Measurements from ENCODE around the gene KCNJ9. TPM values are rescaled to one million over a fixed set of nuclear protein-coding genes. Genes with fewer than 3 reads are reported as not detected.

The KCNJ9 gene
- total RNA-seq, 2 experiments from 2014 or later: not detected

DNA sequence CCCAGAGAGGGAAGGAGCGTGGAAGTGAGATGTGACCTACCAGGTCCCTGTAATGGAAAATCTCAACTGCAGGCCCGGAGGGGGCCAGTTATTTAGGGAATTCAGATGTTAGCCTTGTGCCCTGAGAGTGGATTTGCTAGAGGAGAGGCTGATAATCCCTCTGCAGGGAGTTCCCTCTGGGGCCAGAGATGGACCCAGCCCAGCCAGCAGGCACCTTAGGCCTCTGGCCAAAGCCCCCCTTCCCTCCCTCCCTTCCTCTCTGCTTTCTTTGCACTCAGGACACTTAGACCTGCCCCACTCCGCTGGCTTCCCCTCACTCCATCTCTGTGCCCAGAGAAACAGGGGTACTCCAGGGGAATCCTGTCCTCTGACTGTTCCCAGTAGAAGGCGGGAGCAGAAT, 32.7 kb downstream of the KCNJ9 start:
- no peaks in the 10 kb centered on the region for H3K36me3 Mint-ChIP-seq (ENCODE audit: low read depth)
- TF ChIP-seq, protein P1, sequence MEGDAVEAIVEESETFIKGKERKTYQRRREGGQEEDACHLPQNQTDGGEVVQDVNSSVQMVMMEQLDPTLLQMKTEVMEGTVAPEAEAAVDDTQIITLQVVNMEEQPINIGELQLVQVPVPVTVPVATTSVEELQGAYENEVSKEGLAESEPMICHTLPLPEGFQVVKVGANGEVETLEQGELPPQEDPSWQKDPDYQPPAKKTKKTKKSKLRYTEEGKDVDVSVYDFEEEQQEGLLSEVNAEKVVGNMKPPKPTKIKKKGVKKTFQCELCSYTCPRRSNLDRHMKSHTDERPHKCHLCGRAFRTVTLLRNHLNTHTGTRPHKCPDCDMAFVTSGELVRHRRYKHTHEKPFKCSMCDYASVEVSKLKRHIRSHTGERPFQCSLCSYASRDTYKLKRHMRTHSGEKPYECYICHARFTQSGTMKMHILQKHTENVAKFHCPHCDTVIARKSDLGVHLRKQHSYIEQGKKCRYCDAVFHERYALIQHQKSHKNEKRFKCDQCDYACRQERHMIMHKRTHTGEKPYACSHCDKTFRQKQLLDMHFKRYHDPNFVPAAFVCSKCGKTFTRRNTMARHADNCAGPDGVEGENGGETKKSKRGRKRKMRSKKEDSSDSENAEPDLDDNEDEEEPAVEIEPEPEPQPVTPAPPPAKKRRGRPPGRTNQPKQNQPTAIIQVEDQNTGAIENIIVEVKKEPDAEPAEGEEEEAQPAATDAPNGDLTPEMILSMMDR (IDR thresholded peaks at IDR 0.05): no peak
- peaks cover 10% of the 10 kb centered on the region for H3K27me3 Mint-ChIP-seq
- DNase-seq (no peak), ATAC-seq (no peak)
- intact Hi-C loops (cut with micrococcal nuclease): no loop called here
- H3K9me3 Mint-ChIP-seq: no peaks in the 10 kb centered on the region
- no peak overlapping the region for H3K27ac Mint-ChIP-seq
- H3K4me3 Mint-ChIP-seq: no peak overlapping the region
- CTCF ChIA-PET: no interaction called here
- POLR2A ChIA-PET: interaction anchor here (1.0 kb wide), 1 partner anchor 10 kb away, joined by 3 read pairs; no protein-coding TSS in a partner anchor
- H3K4me1 Mint-ChIP-seq (ENCODE audit: low read depth): peaks cover under 1% of the 10 kb centered on the region

DNA sequence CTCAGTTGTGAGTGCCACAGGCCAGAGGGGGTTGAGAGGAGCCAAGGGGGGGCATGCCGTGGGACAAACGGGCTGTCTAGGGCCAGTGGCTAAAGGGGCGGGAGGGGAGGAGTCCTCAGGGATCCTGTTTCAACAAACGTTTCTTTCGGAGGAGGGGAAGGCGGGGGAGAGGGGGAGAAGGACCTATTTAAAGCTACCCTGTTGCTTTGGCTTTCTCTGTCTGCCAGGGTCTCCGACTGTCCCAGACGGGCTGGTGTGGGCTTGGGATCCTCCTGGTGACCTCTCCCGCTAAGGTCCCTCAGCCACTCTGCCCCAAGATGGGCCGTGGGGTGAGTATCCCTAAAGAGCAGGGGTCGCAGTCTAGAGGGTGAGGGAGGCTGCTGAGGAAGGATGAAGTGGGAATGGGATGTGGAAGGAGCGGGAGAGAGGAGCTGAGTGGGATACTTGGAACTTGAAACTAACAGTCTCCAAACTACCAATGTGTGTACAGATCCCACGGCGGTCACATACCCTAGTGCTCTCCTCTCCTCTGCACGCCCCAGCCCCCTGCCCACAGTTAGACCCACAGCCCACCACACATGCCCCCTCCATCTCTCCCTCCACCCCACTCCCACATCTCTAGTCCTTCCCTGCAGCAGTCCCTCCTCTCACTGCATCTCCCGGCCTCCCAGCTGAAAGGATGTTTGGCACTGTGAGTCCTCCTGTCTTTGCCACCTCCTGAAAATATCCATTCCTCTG, 34.4 kb downstream of the KCNJ9 start, which contains the start of gene ATP1A2:
TSS of gene ATP1A2 (plus strand) at position 215 of the 738 bp plus-strand sequence. CDS start at position 318, 103 bp downstream.
- DNase-seq (no peak), ATAC-seq (no peak)
- TF ChIP-seq, protein P1 (IDR thresholded peaks at IDR 0.05): no peak
- peaks cover 9% of the 10 kb centered on the region for H3K27me3 Mint-ChIP-seq
- no peaks in the 10 kb centered on the region for H3K4me1 Mint-ChIP-seq (ENCODE audit: low read depth)
- intact Hi-C loops (cut with micrococcal nuclease): no loop called here
- CTCF ChIA-PET: interaction anchor here (1.3 kb wide), 1 partner anchor 37 kb away, joined by 3 read pairs; no protein-coding TSS in a partner anchor
- H3K4me3 Mint-ChIP-seq: no peak within 1 kb of the TSS
- no peaks in the 10 kb centered on the region for H3K36me3 Mint-ChIP-seq (ENCODE audit: low read depth)
- no peak within 1 kb of the TSS for H3K27ac Mint-ChIP-seq
- H3K9me3 Mint-ChIP-seq: no peaks in the 10 kb centered on the region
- POLR2A ChIA-PET: interaction anchor here (0.7 kb wide), 1 partner anchor 13 kb away, joined by 3 read pairs; no protein-coding TSS in a partner anchor

DNA sequence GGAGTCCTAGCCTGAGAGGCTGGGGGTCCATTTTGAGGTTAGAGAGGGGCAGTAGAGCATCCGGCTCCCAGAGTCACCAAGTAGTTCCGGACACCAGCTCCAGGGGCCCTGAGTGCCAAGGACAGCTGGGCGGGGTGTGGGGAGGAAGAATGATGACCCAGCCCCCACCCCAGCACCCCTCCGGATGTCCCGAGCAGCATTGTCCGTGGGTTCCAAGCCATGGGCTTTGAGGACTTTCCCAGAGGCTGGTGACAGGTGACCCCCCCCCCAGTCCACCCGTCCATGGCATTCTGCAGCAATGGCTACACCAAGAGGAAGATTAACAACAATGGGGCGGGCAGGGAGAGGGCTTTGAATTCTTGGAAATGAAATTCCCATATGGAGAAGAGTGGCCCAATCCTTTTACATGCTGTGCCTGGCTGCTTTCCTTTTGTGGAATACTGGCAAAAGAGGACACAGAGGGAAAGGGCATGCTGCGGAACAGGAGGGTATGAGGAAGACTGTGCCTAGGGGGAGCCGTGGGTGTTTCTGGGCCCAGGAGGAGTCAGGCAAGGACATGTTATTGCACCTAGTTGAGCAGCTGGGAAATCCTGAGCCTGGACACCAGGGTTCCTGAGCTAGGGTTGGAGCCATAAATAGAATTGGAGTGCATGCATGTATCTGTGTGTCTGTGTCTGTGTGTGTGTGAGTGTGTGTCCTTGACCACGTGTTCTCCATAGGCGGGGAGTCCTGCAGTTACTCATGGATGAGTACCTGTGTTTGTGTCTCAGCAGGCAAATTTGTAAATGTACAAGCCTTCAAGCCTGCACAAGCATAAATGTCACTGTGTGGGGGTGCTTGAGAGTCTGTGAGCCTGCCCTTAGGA, 35.2 kb downstream of the KCNJ9 start:
- DNase-seq: no peak
- H3K9me3 Mint-ChIP-seq: no peaks in the 10 kb centered on the region
- no peak overlapping the region for H3K4me3 Mint-ChIP-seq
- POLR2A ChIA-PET: interaction anchor here (0.7 to 1.2 kb wide), 2 partner anchors 9 to 14 kb away, joined by 3 read pairs; no protein-coding TSS in a partner anchor
- no peak for ATAC-seq
- intact Hi-C loops (cut with micrococcal nuclease): no loop called here
- H3K27ac Mint-ChIP-seq: no peak overlapping the region
- peaks cover 9% of the 10 kb centered on the region for H3K27me3 Mint-ChIP-seq
- H3K36me3 Mint-ChIP-seq (ENCODE audit: low read depth): no peaks in the 10 kb centered on the region
- TF ChIP-seq, protein P1 (IDR thresholded peaks at IDR 0.05): no peak
- H3K4me1 Mint-ChIP-seq (ENCODE audit: low read depth): no peaks in the 10 kb centered on the region
- CTCF ChIA-PET: interaction anchor here (1.3 kb wide), 1 partner anchor 38 kb away, joined by 3 read pairs; no protein-coding TSS in a partner anchor

DNA sequence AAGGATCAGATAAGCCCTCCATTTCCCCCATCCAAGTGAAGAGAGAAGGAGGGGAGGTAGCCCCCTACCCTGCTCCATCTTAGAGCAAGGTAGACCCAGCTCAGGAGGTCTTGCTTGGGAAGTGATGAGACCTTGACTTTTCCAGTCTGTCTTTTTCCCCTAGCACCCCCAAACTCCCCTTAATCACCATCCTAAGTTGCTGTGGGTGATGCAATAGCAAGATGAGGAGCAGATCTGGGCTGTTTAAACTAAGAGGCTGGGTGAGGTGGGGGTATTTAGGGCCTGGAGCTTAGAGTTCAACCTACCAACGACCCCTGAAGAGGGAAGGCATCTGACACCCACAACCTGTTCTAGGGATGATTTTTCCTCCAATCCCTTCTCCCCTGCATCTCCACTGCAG, 36.0 kb downstream of the KCNJ9 start:
- DNase-seq (no peak), ATAC-seq (no peak)
- TF ChIP-seq, protein P1 (IDR thresholded peaks at IDR 0.05): no peak
- Mint-ChIP-seq H3K4me1 (ENCODE audit: low read depth) (no peaks in the 10 kb centered on the region), H3K4me3 (no peak overlapping the region), H3K27ac (no peak overlapping the region), H3K27me3 (peaks cover 9% of the 10 kb centered on the region), H3K9me3 (no peaks in the 10 kb centered on the region), H3K36me3 (ENCODE audit: low read depth) (no peaks in the 10 kb centered on the region)
- intact Hi-C loops (cut with micrococcal nuclease): no loop called here
- ChIA-PET POLR2A (interaction anchor here (1.2 kb wide), 1 partner anchor 10 kb away, joined by 3 read pairs; no protein-coding TSS in a partner anchor), CTCF (interaction anchor here (1.2 kb wide), 1 partner anchor 13 kb away, joined by 9 read pairs; no protein-coding TSS in a partner anchor)
